DOHH2 (cell line): ENCODE data around the gene FAM149B1.

Source experiments
- CTCF ChIP-seq: fragments of 200-600 bp; sonication (generic); IDR thresholded peaks from one replicate; pipeline ENCODE4 v1.5.1; 2014; ENCODE audit warnings: antibody characterized with exemption, mild to moderate bottlenecking, low read depth, low read length; ENCODE audit not compliant: poor library complexity, severe bottlenecking
- EZH2phosphoT487 ChIP-seq: fragments of 200-600 bp; sonication (generic); IDR thresholded peaks from 2 replicates; pipeline ENCODE4 v1.6.1; 2017; ENCODE audit warnings: borderline replicate concordance, mild to moderate bottlenecking, antibody characterized with exemption, low read length, moderate library complexity, mixed read lengths

GRCh38 chr10:73131301-73131700, 36.6 kb upstream of the FAM149B1 start:
- TF ChIP-seq CTCF: no peak
- no peak for TF ChIP-seq EZH2phosphoT487
